BLaER1 treated with 17β-estradiol and CSF1 and Interleukin-3, amounts not matched to agents 10 nM and 100 nM (cell line): Measurements from ENCODE around the gene ZNF212.

Source experiments
- H3K27ac ChIP-seq, 11 experiments: shearing (Covaris generic); formaldehyde crosslinking; 2 replicates each; pipeline ENCODE4 v1.8.1; 2022
- H3K27me3 ChIP-seq, 11 experiments: shearing (Covaris generic); formaldehyde crosslinking; 2 replicates each; pipeline ENCODE4 v1.8.1; 2022
- H3K36me3 ChIP-seq, 11 experiments: shearing (Covaris generic); formaldehyde crosslinking; 2 replicates each; pipeline ENCODE4 v1.8.1; 2022
- H3K4me1 ChIP-seq, 10 experiments: shearing (Covaris generic); formaldehyde crosslinking; 2 replicates each; pipeline ENCODE4 v1.8.1; 2022
- H3K4me2 ChIP-seq, 11 experiments: shearing (Covaris generic); formaldehyde crosslinking; 2 replicates each; pipeline ENCODE4 v1.8.1; 2022
- H3K4me3 ChIP-seq, 10 experiments: shearing (Covaris generic); formaldehyde crosslinking; 2 replicates each; pipeline ENCODE4 v1.8.1; 2022
- H3K9ac ChIP-seq, 11 experiments: shearing (Covaris generic); formaldehyde crosslinking; 2 replicates each; pipeline ENCODE4 v1.8.1; 2022
- H3K9me3 ChIP-seq, 11 experiments: shearing (Covaris generic); formaldehyde crosslinking; replicated peaks in 1 of 11; 2 replicates each; pipeline ENCODE4 v1.8.1; 2022
- H4K20me1 ChIP-seq, 11 experiments: shearing (Covaris generic); formaldehyde crosslinking; 2 replicates each; pipeline ENCODE4 v1.8.1; 2022
- Cebpa-rat ChIP-seq, 11 experiments: shearing (Covaris generic); IDR thresholded peaks; 2 replicates each; pipeline ENCODE4 v1.8.1; 2022

The ZNF212 gene

DNA sequence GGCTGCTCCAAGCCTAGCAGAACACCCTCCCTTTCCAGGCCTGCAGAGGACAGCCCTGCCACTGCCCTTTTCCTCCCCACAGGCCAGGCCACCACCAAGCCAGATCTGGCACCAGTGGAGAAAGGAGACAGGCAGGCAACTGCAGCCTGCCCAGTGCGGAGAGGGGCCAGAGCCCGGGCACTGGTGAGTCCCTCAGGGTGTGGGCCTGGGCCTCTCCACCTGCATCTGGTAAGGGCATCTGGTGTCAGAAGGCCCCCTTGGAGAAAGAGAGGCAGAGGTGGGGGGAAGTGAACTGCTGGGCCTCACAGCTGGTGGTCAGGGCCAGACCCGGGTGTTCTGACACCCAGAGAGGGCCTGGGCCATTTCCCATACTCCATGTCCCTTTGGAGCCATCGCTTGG lies 50.4 kb downstream of the ZNF212 start:
- no peak overlapping the region for H3K4me2 ChIP-seq
- no peak overlapping the region for H3K27ac ChIP-seq
- no peak for TF ChIP-seq Cebpa-rat (IDR thresholded peaks at IDR 0.05)
- H4K20me1 ChIP-seq: peaks cover 0 to 9% (median 0%) of the 10 kb centered on the region in 11 experiments; a peak in 3 of 22 replicates
- no peak overlapping the region for H3K4me3 ChIP-seq
- no peak overlapping the region for H3K9ac ChIP-seq
- no peaks in the 10 kb centered on the region for H3K9me3 ChIP-seq
- peaks cover 0 to 38% (median 4%) of the 10 kb centered on the region in 11 experiments; a peak in 11 of 22 replicates for H3K36me3 ChIP-seq
- peaks cover 0 to 8% (median 0%) of the 10 kb centered on the region in 11 experiments; a peak in 3 of 22 replicates for H3K27me3 ChIP-seq
- H3K4me1 ChIP-seq: peaks cover 9 to 38% (median 30%) of the 10 kb centered on the region in 10 experiments; a peak in 19 of 20 replicates

DNA sequence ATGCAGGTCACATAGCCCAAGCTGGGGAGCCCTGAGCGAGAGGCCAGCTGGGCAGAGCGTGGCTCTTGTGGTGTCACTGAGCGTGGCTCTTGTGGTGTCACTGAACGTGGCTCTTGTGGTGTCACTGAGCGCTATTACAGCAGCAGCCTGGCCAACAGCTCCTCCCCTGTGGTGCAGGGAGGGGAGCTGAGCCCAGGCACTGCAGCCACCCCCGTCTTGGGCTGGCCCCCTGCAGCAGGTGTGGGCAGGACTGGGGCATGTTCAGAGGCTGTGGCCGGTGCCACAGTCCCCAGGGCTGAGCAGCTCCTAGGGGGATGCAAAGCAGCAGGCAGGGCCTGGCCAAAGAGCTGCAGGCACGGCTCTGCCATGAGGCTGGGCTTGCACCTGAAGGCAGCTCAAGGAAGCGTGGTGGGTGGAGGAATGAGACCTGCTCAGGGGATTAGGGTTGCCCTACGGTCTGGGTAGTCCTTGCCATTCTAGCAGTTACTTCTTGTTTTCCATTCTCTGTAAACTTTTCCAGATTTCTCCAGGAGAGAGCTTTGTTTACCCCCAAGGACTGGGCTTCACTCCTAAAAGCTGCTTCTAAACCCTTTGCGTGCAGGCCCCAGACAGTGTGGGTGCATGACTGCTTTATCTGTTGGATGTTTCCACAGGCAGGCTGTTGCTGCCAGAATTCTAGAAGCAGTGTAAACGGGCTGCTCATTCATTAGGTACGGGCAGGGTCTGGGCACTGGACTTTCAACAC lies 51.8 kb downstream of the ZNF212 start:
- Histone ChIP-seq H4K20me1 (peaks cover 0 to 9% (median 0%) of the 10 kb centered on the region in 11 experiments; a peak in 3 of 22 replicates), H3K4me3 (no peak overlapping the region), H3K4me1 (peaks cover 0 to 24% (median 17%) of the 10 kb centered on the region in 10 experiments; a peak in 15 of 20 replicates), H3K36me3 (peaks cover 0 to 39% (median 7%) of the 10 kb centered on the region in 11 experiments; a peak in 11 of 22 replicates), H3K4me2 (peak overlapping the region in 7 of 11 experiments; percentile 0 to 57 (median 22); a peak in 9 of 22 replicates), H3K27me3 (no peaks in the 10 kb centered on the region), H3K27ac (no peak overlapping the region), H3K9me3 (no peaks in the 10 kb centered on the region), H3K9ac (peak overlapping the region in 1 of 11 experiments; percentile 31; a peak in 1 of 22 replicates)
- no peak for TF ChIP-seq Cebpa-rat (IDR thresholded peaks at IDR 0.05)

DNA sequence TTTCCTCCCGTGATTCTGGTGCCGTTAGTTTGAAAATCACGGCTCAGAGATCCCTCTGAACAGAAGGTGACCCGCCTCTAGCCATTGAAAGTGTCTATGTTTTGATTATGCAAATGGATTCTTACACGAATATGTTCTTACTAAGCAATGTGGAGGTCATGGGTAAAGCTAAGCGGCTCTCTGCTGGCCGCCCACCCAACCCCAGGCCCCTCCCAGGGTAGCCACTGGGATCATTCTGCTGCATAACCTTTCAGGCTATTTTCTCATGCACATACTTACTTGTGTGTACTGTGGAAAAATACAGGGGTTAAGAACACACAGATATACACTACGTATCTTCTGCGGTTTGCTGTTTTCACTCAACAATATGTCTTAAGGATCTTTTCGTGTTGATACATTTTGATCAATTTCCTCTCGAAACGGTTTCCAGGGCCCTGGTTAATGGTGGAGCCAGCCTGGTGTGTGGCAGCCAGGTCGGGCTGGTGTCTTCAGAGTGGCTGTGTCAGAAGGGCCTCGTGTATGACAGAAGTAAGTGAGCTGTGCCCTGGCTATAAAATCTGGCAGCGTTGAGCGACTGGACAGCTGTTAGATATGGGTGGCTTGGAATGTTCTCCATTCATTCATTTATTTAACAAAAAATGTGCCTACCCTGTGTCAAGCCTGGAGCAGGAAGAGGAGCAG lies 52.5 kb downstream of the ZNF212 start:
- Histone ChIP-seq H3K4me2 (peak overlapping the region in 2 of 11 experiments; percentile 7 to 17; a peak in 3 of 22 replicates), H3K4me3 (no peak overlapping the region), H3K27ac (no peak overlapping the region), H3K9me3 (no peaks in the 10 kb centered on the region), H3K27me3 (no peaks in the 10 kb centered on the region), H3K36me3 (peaks cover 0 to 39% (median 7%) of the 10 kb centered on the region in 11 experiments; a peak in 11 of 22 replicates), H3K9ac (no peak overlapping the region), H4K20me1 (peaks cover 0 to 9% (median 0%) of the 10 kb centered on the region in 11 experiments; a peak in 3 of 22 replicates), H3K4me1 (peaks cover 0 to 17% (median 11%) of the 10 kb centered on the region in 10 experiments; a peak in 14 of 20 replicates)
- no peak for TF ChIP-seq Cebpa-rat (IDR thresholded peaks at IDR 0.05)

DNA sequence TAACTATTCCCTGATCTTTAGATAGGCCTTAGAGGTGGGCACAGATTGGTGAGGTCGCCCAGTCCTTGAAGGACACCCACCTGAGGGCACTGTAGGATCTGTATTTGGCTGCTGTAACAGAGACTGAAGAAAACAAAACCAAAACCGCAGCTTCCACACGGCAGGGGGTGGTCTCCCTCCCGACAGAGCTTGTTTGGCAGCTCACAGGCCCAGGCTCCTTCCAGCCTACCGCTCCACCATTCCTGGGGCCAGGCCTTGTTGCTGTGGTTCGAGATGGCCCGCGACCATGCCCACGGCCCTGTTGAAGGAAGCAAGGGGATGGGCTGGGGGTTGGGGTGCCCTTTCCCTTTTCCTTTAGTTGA lies 53.0 kb downstream of the ZNF212 start:
- H3K9me3 ChIP-seq: no peaks in the 10 kb centered on the region
- no peak for TF ChIP-seq Cebpa-rat (IDR thresholded peaks at IDR 0.05)
- H3K27me3 ChIP-seq: no peaks in the 10 kb centered on the region
- H3K36me3 ChIP-seq: peaks cover 0 to 38% (median 7%) of the 10 kb centered on the region in 11 experiments; a peak in 11 of 22 replicates
- H3K4me2 ChIP-seq: no peak overlapping the region
- H3K9ac ChIP-seq: no peak overlapping the region
- H3K27ac ChIP-seq: no peak overlapping the region
- peaks cover 0 to 9% (median 0%) of the 10 kb centered on the region in 11 experiments; a peak in 3 of 22 replicates for H4K20me1 ChIP-seq
- peaks cover 0 to 15% (median 9%) of the 10 kb centered on the region in 10 experiments; a peak in 12 of 20 replicates for H3K4me1 ChIP-seq
- H3K4me3 ChIP-seq: no peak overlapping the region

DNA sequence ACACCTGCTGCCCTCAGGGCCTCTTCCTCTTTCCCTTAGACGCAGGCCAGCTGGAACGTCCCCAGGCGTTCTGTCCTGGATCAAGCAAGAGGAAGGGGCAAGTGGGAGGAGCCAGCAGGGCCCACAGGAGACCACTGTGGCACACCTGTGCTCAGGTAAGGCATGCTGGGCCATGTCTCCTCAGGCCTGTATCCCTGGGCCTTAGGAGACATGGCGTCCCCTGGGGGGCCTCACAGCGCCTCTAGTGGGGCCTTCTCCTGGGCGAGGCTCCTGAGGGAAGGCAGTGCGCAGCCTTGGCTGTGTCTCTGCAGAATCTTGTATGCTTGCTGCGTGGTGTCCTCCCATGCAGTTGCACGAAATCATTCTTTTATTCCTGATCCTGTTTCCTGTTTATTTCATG lies 53.9 kb downstream of the ZNF212 start:
- TF ChIP-seq Cebpa-rat (IDR thresholded peaks at IDR 0.05): no peak
- peaks cover 0 to 33% (median 7%) of the 10 kb centered on the region in 11 experiments; a peak in 11 of 22 replicates for H3K36me3 ChIP-seq
- H3K9me3 ChIP-seq: peaks cover 0 to 3% (median 0%) of the 10 kb centered on the region in 11 experiments; a peak in 3 of 22 replicates
- no peak overlapping the region for H3K4me3 ChIP-seq
- H3K4me2 ChIP-seq: no peak overlapping the region
- H3K4me1 ChIP-seq: peaks cover 0 to 15% (median 9%) of the 10 kb centered on the region in 10 experiments; a peak in 12 of 20 replicates
- H4K20me1 ChIP-seq: peaks cover 0 to 9% (median 0%) of the 10 kb centered on the region in 11 experiments; a peak in 3 of 22 replicates
- H3K27ac ChIP-seq: no peak overlapping the region
- H3K9ac ChIP-seq: no peak overlapping the region
- no peaks in the 10 kb centered on the region for H3K27me3 ChIP-seq

DNA sequence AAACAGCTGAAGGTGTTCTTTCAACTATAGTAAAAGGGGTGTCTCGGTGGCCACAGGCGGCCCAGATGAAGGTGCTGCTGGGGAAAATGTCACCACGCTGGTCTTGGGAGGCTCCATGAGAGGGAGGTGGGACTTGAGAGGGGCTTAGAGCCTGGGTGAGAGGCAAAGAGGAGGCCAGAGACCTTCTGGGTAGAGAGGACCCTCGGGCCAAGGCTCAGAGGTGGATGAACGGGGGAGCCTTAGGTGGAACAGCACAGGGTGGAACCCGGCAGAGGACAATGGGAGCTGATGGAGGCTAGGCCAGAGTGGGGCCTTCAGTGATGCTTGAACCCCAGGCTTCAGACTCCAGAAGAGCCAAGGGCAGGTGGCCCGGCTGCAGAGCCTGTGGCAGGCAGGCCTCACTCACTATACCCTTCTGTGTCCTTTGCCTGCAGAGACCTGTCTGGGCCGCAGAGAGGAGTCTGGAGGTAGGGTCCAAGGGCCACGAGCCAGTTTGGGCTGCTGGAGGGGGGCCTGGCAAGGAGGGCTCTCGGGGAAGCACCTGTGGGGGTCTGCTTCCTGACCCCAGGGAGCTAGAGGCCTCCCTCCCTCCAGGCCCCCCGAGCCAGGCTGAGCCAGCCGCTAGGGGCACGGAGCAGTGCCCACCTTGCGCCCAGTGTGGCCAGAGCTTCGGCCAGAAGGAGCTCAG lies 54.6 kb downstream of the ZNF212 start:
- Histone ChIP-seq H3K4me3 (no peak overlapping the region), H3K9ac (no peak overlapping the region), H3K27me3 (no peaks in the 10 kb centered on the region), H4K20me1 (peaks cover 0 to 9% (median 0%) of the 10 kb centered on the region in 11 experiments; a peak in 3 of 22 replicates), H3K27ac (no peak overlapping the region), H3K36me3 (peaks cover 0 to 28% (median 7%) of the 10 kb centered on the region in 11 experiments; a peak in 11 of 22 replicates), H3K4me2 (no peak overlapping the region), H3K9me3 (peaks cover 0 to 10% (median 0%) of the 10 kb centered on the region in 11 experiments; a peak in 3 of 22 replicates), H3K4me1 (peaks cover 0 to 15% (median 9%) of the 10 kb centered on the region in 10 experiments; a peak in 12 of 20 replicates)
- no peak for TF ChIP-seq Cebpa-rat (IDR thresholded peaks at IDR 0.05)

DNA sequence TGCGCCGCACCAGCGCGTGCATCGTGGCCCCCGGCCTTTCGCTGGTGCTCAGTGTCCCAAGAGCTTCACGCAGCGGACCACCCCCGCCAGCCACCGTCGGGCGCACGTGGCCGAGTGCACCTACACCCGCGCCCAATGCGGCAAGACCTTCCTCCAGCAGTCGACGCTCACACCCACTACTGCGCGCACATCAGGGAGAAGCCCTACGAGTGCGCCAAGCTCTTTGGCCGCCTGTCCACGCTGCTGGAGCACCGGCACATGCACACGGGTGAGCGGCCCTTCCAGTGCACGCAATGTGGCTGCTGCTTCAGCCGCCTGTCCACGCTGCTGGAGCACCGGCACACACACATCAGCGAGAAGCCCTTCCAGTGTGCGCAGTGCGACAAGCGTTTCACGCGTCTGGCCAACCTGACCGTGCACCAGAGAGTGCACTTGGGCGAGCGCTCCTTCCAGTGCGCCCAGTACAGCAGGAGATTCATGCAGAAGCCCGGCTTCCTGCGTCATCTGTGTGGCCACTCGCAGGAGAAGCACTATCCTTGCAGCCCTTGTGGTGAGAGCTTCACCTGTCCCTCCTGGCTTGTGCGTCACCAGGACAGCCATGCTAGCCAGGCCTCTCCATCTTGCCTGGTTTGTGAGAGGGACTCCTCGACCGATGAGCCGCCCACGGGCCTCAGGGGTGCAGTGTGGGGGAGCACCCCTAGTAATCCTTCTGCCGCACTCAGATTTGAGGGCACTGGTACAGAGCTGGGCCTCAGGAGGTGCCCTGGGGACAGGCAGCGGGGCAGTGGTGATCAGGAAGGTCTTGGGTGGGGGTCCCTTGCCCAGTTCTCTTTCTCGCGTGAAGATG lies 55.4 kb downstream of the ZNF212 start:
- Histone ChIP-seq H3K9ac (no peak overlapping the region), H3K27me3 (no peaks in the 10 kb centered on the region), H3K4me1 (peaks cover 0 to 15% (median 9%) of the 10 kb centered on the region in 10 experiments; a peak in 12 of 20 replicates), H4K20me1 (peaks cover 0 to 9% (median 0%) of the 10 kb centered on the region in 11 experiments; a peak in 3 of 22 replicates), H3K4me3 (no peak overlapping the region), H3K36me3 (peaks cover 0 to 22% (median 7%) of the 10 kb centered on the region in 11 experiments; a peak in 11 of 22 replicates), H3K4me2 (no peak overlapping the region), H3K9me3 (peaks cover 0 to 10% (median 0%) of the 10 kb centered on the region in 11 experiments; a peak in 3 of 22 replicates), H3K27ac (no peak overlapping the region)
- no peak for TF ChIP-seq Cebpa-rat (IDR thresholded peaks at IDR 0.05)

DNA sequence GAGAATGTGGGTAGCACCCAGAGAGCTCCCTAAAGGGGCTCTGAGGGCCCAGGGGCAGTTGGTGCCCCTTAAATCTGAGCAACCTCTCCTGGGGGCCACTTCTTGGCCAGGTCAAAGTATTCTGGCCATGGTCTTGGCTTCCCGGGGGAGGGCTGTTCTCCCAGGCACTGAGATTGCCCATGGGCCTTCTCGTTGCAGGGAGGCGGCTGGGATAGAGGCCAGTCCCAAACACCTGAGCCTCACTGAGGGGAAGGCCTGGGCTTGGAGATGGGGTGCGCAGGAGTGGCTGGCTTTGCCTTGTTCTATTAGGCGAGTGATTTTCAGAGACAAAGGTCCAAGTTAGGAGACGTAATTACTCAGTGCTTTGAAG lies 56.0 kb downstream of the ZNF212 start:
- Histone ChIP-seq H3K9ac (no peak overlapping the region), H3K27me3 (no peaks in the 10 kb centered on the region), H3K4me2 (no peak overlapping the region), H3K27ac (no peak overlapping the region), H3K4me3 (no peak overlapping the region), H4K20me1 (peaks cover 0 to 5% (median 0%) of the 10 kb centered on the region in 11 experiments; a peak in 1 of 22 replicates), H3K9me3 (peaks cover 0 to 10% (median 0%) of the 10 kb centered on the region in 11 experiments; a peak in 3 of 22 replicates), H3K4me1 (peaks cover 0 to 12% (median 9%) of the 10 kb centered on the region in 10 experiments; a peak in 12 of 20 replicates), H3K36me3 (peaks cover 0 to 22% (median 7%) of the 10 kb centered on the region in 11 experiments; a peak in 10 of 22 replicates)
- TF ChIP-seq Cebpa-rat (IDR thresholded peaks at IDR 0.05): no peak
